SK-N-SH (cell line): Measurements from ENCODE around the gene PPP1R1B. TPM values are rescaled to one million over a fixed set of nuclear protein-coding genes. Genes with fewer than 3 reads are reported as not detected.

ENCODE experiments used
- CTCF ChIA-PET: fragments of 300-600, 350-600 bp; formaldehyde crosslinking; extraction: SDS; loops from one replicate; lab custom pipeline; 2021; lab: Yijun Ruan, JAX
- POLR2A ChIA-PET: fragments of 350-600 bp; sonication (Branson Sonifier 250); formaldehyde crosslinking; extraction: SDS; loops from one replicate; lab custom pipeline; 2020; ENCODE audit warnings: antibody characterized with exemption, inconsistent platforms; lab: Yijun Ruan, JAX
- DNase-seq: peaks from one replicate; pipeline ENCODE4 v3.0.0; 2012
- H2AFZ ChIP-seq: fragments of 200-600 bp; sonication (generic); 2 replicates; pipeline ENCODE4 v1.8.1; 2016; ENCODE audit warnings: antibody characterized with exemption, mild to moderate bottlenecking, low read depth
- H3F3A ChIP-seq: fragments of 200-600 bp; sonication (generic); replicated peaks from 2 replicates; pipeline ENCODE3; 2016; ENCODE audit warnings: antibody characterized with exemption, mild to moderate bottlenecking; ENCODE audit not compliant: insufficient read depth
- H3K27ac ChIP-seq, 2 experiments: fragments of 200-500 bp in 1 of 2; fragments of 200-600 bp in 1 of 2; sonication (Bioruptor generic) in 1 of 2; sonication (generic), shearing (Covaris generic) in 1 of 2; 2 replicates each; pipeline versions ENCODE4 v1.5.1 to v1.6.1; 2014 to 2016; ENCODE audit warnings: low read depth in 2 of 2, inconsistent platforms in 1 of 2, low read length in 1 of 2, mild to moderate bottlenecking in 1 of 2, mixed read lengths in 1 of 2
- H3K27me3 ChIP-seq: fragments of 200-600 bp; sonication (generic), shearing (Covaris generic); 2 replicates; pipeline ENCODE4 v1.6.1; 2016; ENCODE audit warnings: mixed run types; ENCODE audit not compliant: insufficient read depth
- H3K36me3 ChIP-seq, 2 experiments: fragments of 200-500 bp in 1 of 2; fragments of 200-600 bp in 1 of 2; sonication (Bioruptor generic) in 1 of 2; sonication (generic) in 1 of 2; replicated peaks in 1 of 2; 2 replicates each; pipeline versions ENCODE3 to v1.5.1; 2014 to 2016; ENCODE audit warnings: low read length in 1 of 2, mild to moderate bottlenecking in 1 of 2; ENCODE audit not compliant: insufficient read depth in 2 of 2, control insufficient read depth in 1 of 2
- H3K4me1 ChIP-seq, 2 experiments: fragments of 200-500 bp in 1 of 2; fragments of 200-600 bp in 1 of 2; sonication (Bioruptor generic) in 1 of 2; sonication (generic), shearing (Covaris generic) in 1 of 2; 2 replicates each; pipeline versions ENCODE4 v1.5.1 to v1.6.1; 2014 to 2016; ENCODE audit warnings: low read depth in 1 of 2, low read length in 1 of 2, mixed run types in 1 of 2; ENCODE audit not compliant: insufficient read depth in 2 of 2, control insufficient read depth in 1 of 2
- H3K4me2 ChIP-seq: fragments of 200-600 bp; sonication (generic), shearing (Covaris generic); 2 replicates; pipeline ENCODE4 v1.6.1; 2017; ENCODE audit warnings: mixed run types
- H3K4me3 ChIP-seq, 2 experiments: fragments of 200-500 bp in 1 of 2; fragments of 200-600 bp in 1 of 2; sonication (Bioruptor generic) in 1 of 2; sonication (generic), shearing (Covaris generic) in 1 of 2; 2 replicates each; pipeline versions ENCODE4 v1.5.1 to v1.8.1; 2014 to 2016; ENCODE audit warnings: low read depth in 2 of 2, inconsistent platforms in 1 of 2, low read length in 1 of 2, mild to moderate bottlenecking in 1 of 2, mixed read lengths in 1 of 2, moderate library complexity in 1 of 2
- H3K79me2 ChIP-seq: fragments of 200-600 bp; sonication (generic); 2 replicates; pipeline ENCODE4 v1.8.1; 2017; ENCODE audit warnings: mild to moderate bottlenecking; ENCODE audit not compliant: insufficient read depth
- H3K9ac ChIP-seq: fragments of 200-600 bp; sonication (generic); 2 replicates; pipeline ENCODE4 v1.6.1; 2017; ENCODE audit warnings: mixed run types
- H3K9me2 ChIP-seq: fragments of 200-600 bp; sonication (generic); 2 replicates; pipeline ENCODE4 v1.6.1; 2017; ENCODE audit warnings: mixed run types
- H3K9me3 ChIP-seq: fragments of 200-600 bp; sonication (generic); 2 replicates; pipeline ENCODE4 v1.6.1; 2017; ENCODE audit warnings: mixed run types, mild to moderate bottlenecking, moderate library complexity
- H4K20me1 ChIP-seq: fragments of 200-600 bp; sonication (generic); 2 replicates; pipeline ENCODE4 v1.6.1; 2017; ENCODE audit warnings: mild to moderate bottlenecking, mixed run types; ENCODE audit not compliant: insufficient read depth
- ELF1 ChIP-seq: IDR thresholded peaks from 2 replicates; pipeline ENCODE4 v1.4.0; 2012
- EP300 ChIP-seq, 2 experiments: IDR thresholded peaks; 2 replicates each; pipeline versions ENCODE4 v1.4.0 to v1.6.1; 2012; ENCODE audit warnings: borderline replicate concordance in 1 of 2, low read depth in 1 of 2, low read length in 1 of 2
- FOSL2 ChIP-seq: IDR thresholded peaks from 2 replicates; pipeline ENCODE4 v1.4.0; 2012; ENCODE audit warnings: low read depth, mild to moderate bottlenecking, moderate library complexity, borderline replicate concordance
- FOXM1 ChIP-seq: IDR thresholded peaks from 2 replicates; pipeline ENCODE4 v1.4.0; 2012; ENCODE audit warnings: low read depth, mild to moderate bottlenecking
- GATA2 ChIP-seq: sonication (generic); formaldehyde crosslinking; IDR thresholded peaks from 2 replicates; pipeline ENCODE4 v1.5.0; 2020; ENCODE audit warnings: mild to moderate bottlenecking, missing genetic modification reagents
- IRF3 ChIP-seq: fragments of 150-350 bp; IDR thresholded peaks from 2 replicates; pipeline ENCODE4 v1.6.1; 2016; ENCODE audit warnings: mild to moderate bottlenecking, low read depth, low read length
- JUND ChIP-seq: IDR thresholded peaks from 2 replicates; pipeline ENCODE4 v1.4.0; 2012
- MAX ChIP-seq: IDR thresholded peaks from 2 replicates; pipeline ENCODE4 v1.4.0; 2012; ENCODE audit warnings: low read depth
- MEF2A ChIP-seq: IDR thresholded peaks from 2 replicates; pipeline ENCODE4 v1.4.0; 2012; ENCODE audit warnings: low read depth, borderline replicate concordance
- MXI1 ChIP-seq: IDR thresholded peaks from 2 replicates; pipeline ENCODE4 v1.6.1; 2012; ENCODE audit warnings: mild to moderate bottlenecking, low read depth, low read length, improper control_type of control experiment
- NRF1 ChIP-seq: IDR thresholded peaks from 2 replicates; pipeline ENCODE4 v1.6.1; 2012; ENCODE audit warnings: low read depth, mild to moderate bottlenecking, low read length
- POLR2AphosphoS5 ChIP-seq: IDR thresholded peaks from 2 replicates; pipeline ENCODE4 v1.6.1; 2012; ENCODE audit warnings: low read depth, low read length
- RCOR1 ChIP-seq: fragments of 150-350 bp; IDR thresholded peaks from 2 replicates; pipeline ENCODE4 v1.6.1; 2017; ENCODE audit warnings: antibody characterized with exemption, low read length
- REST ChIP-seq: IDR thresholded peaks from 2 replicates; pipeline ENCODE4 v1.6.1; 2012; ENCODE audit warnings: mild to moderate bottlenecking, low read depth, low read length, moderate library complexity
- RFX5 ChIP-seq: IDR thresholded peaks from 2 replicates; pipeline ENCODE4 v1.6.1; 2012; ENCODE audit warnings: mild to moderate bottlenecking, improper control_type of control experiment, low read length
- SMC3 ChIP-seq: IDR thresholded peaks from 2 replicates; pipeline ENCODE4 v1.6.1; 2012; ENCODE audit warnings: low read depth, low read length, improper control_type of control experiment
- TAF1 ChIP-seq: IDR thresholded peaks from 2 replicates; pipeline ENCODE4 v1.6.1; 2012; ENCODE audit warnings: low read depth, mild to moderate bottlenecking, low read length, moderate library complexity, borderline replicate concordance
- TCF12 ChIP-seq: IDR thresholded peaks from 2 replicates; pipeline ENCODE4 v1.4.0; 2012
- USF2 ChIP-seq: fragments of 150-350 bp; IDR thresholded peaks from 2 replicates; pipeline ENCODE4 v1.6.1; 2017; ENCODE audit warnings: antibody characterized with exemption, low read length, low read depth, borderline replicate concordance
- ZBTB33 ChIP-seq: IDR thresholded peaks from 2 replicates; pipeline ENCODE4 v1.4.0; 2012; ENCODE audit warnings: low read depth, borderline replicate concordance
- WGBS: methylation state at CpG from one replicate; pipeline ENCODE4 v1.1.6; 2017; ENCODE audit warnings: low lambda C conversion rate; 5-methylcytosine and 5-hydroxymethylcytosine counted together
- polyA plus RNA-seq, 3 experiments: library from polyadenylated mRNA; depleted of rRNA; stranded (reverse); fragments of >200 nt; gene quantifications; 2 replicates each; pipeline ENCODE4 v1.2.3, GENCODE V29; 2012

Gene PPP1R1B
- polyA plus RNA-seq, 1 of the 3 experiments (the other 2 are of a cell fraction): 0.07 TPM

GRCh38 chr17:39618246-39618913, 8.4 kb upstream of the PPP1R1B start (continued):
- no peak for TF ChIP-seq REST
- no peak for TF ChIP-seq MXI1
- no peak for TF ChIP-seq JUND
- no peak for TF ChIP-seq FOXM1
- TF ChIP-seq GATA2: no peak
- TF ChIP-seq, all 33 proteins: peak for 0

GRCh38 chr17:39618956-39619785, 7.6 kb upstream of the PPP1R1B start:
- Histone ChIP-seq H3K27ac (no peak overlapping the region), H3K4me2 (peak overlapping the region; percentile 82), H4K20me1 (0 out of 2 replicates have a peak, but pooled peaks cover 4% of the 10 kb centered on the region), H3K9ac (no peak overlapping the region), H3K4me1 (peaks cover 0 to 15% of the 10 kb centered on the region in 2 experiments; a peak in 1 of 4 replicates), H3K79me2 (no peaks in the 10 kb centered on the region), H3K9me2 (no peaks in the 10 kb centered on the region), H3K9me3 (no peaks in the 10 kb centered on the region), H3F3A (peaks cover 5% of the 10 kb centered on the region), H3K4me3 (peak overlapping the region in 1 of 2 experiments; percentile 67; a peak in 1 of 4 replicates), H3K36me3 (no peaks in the 10 kb centered on the region), H2AFZ (peak overlapping the region; percentile 98; the same call in 1 of the 2 replicates), H3K27me3 (no peaks in the 10 kb centered on the region; the same call in 1 of the 2 replicates)
- CTCF ChIA-PET: interaction anchor here (0.7 to 14.5 kb wide), 13 partner anchors 9 to 139 kb away, joined by 3 to 483 read pairs (median 5); partner anchors contain the start of genes MIEN1, NEUROD2, PNMT and STARD3
- POLR2A ChIA-PET: interaction anchor here (0.5 to 0.9 kb wide), 2 partner anchors 52 to 100 kb away, joined by 3 to 4 read pairs; no protein-coding TSS in a partner anchor
- DNase-seq: no peak
- 76% methylated on average over 12 of the region's 13 CpGs for WGBS
- TF ChIP-seq MEF2A: no peak
- no peak for TF ChIP-seq FOSL2
- TF ChIP-seq NRF1: no peak
- no peak for TF ChIP-seq FOXM1
- TF ChIP-seq EP300 (IDR thresholded peaks at IDR 0.05; ENCODE audit: borderline replicate concordance in 1 of 2, low read depth in 1 of 2, low read length in 1 of 2): no peak
- no peak for TF ChIP-seq USF2
- no peak for TF ChIP-seq POLR2AphosphoS5
- TF ChIP-seq MAX: no peak
- no peak for TF ChIP-seq RFX5
- TF ChIP-seq TCF12: no peak
- TF ChIP-seq MXI1: no peak
- no peak for TF ChIP-seq ZBTB33
- no peak for TF ChIP-seq ELF1
- no peak for TF ChIP-seq RCOR1
- TF ChIP-seq TAF1: no peak
- TF ChIP-seq GATA2: no peak
- no peak for TF ChIP-seq IRF3
- no peak for TF ChIP-seq SMC3
